Activated CD4-positive, alpha-beta T cell treated with anti-CD3 and anti-CD28 coated beads, Interleukin-2, amount 50 U/mL, for 48 hours (primary cell): ENCODE measurements around the gene LAMP5.

Source experiments
- DNase-seq, 2 experiments: peaks; one replicate each; pipeline ENCODE4 v3.0.0-alpha.2; 2020

The LAMP5 gene

DNA sequence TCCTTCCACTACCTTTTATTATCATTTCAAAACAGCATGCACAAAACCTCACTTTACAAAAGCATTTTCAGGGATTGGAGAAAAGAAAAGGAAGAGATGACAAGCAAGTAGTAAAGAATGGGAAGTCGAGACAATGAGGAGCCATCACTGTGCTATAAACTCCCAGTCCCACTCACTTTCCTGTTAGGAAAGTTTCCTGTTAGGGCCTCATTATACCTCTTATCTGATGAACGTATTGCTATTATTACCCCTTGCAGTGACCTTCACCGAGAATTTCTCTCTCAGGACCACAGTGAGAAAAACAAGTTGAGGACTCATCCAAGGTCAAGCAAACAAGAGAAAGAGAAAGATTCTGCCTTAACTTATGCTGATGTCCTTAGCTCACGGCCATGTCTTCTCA, 28.8 kb downstream of the LAMP5 start:
- DNase-seq = no peak

DNA sequence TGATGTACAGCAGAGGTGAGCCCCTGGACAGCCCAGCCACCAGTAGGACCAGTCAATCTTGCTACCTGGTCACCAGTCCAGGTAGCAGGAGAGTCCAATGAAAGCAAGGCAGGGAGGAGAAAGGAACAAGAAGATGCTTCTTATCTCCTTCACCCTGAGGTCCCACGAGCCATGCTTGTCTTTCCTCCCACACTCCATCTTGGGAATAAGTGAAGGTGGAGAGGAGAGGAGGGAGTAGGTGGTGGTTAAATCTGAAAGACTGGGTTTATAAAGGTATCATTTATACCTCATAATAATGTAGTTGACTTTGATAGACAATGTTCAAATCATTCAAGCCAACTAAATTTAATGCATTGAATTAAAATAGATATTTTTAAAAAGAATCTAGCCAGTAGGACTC, 35.9 kb downstream of the LAMP5 start:
- DNase-seq = no peak

DNA sequence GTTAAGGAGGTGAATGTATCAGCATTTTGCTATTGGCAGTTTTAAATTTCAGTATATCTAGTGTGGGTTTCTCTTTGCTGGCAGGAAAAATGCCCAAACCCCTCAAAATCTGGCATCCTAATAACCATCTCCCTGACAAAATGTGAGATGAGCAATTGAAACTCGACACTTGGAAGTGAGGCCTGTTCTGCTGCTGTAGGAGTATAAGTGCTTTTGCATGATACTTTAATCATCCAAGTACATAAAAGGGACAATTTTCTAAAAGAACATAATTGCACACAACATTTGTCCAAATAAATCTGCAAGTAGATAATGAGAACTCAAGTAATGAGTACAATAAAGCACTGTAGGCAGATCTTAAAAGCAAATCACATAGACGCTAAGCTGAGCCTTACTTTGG, 36.5 kb downstream of the LAMP5 start:
- DNase-seq = no peak

DNA sequence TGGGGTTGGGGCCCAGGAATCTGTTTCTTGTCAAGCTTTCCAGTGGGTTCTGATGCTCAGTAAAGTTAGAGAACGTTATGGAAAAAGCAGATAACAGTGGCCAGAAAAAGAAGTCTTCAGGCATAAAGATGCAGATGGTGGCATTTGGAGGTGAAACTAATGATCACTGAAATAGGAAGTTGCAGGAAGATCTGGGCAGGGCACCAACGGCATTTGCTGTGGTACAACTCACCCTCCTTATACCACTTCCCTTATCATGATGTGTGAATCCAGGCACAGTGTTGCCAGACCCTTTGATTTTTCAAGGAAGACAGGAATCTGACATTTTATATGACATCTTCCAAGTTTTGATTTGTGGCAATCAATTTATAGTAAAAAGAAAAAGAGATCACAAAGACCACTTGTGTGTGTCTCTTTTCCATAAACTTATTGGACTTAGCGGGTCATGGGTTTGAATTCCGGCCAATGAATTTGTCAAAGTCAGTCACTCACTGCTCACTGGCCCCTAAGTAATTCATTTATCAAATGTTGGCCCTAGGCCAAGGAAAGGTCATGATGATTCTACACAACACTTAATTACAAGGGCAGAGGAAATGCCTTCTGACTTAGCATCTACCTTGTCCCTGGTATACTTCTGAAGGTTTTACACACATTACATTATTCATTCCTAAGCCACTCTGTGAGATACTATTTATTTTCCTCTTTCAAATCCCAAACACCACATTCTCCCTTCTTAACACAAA, 37.6 kb downstream of the LAMP5 start:
- no peak for DNase-seq

DNA sequence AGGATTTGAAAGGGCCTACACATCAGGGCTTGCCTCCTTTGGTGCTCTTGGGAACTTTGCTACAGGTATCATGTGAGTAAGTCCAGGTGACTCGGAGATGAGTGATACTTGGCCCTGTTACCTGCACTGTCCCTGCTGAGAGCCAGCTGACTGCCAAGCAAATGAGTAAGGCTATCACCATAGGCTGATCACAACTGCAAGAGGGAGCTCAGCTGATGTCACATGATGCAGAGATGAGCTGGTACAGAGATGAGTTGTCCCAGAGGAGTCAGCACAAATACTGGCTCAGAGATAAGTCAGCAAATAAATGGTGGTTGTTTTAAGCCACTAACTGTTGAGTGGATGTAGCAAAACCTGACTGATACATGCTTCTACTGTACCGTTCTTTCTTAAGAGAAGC, 41.4 kb downstream of the LAMP5 start:
- DNase-seq = no peak

DNA sequence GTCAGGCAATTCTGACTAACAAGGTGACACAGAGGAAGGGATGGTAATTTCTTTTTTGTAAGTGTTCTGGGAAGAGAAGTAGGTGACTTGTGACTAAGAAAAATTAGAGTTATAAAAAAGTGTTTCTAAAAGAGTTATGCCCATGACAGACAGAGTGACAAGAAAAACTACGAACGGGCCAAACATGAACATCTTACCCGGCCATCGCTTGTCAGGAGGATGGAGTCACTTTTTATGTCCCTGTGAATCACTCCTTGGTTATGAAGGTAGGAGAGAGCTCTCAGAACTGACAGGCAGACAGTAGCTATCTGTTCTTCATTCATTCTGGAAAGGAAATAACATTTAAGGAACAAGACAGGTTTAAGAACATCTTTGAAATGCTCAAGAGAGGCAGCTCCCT, 43.0 kb downstream of the LAMP5 start:
- DNase-seq = no peak

DNA sequence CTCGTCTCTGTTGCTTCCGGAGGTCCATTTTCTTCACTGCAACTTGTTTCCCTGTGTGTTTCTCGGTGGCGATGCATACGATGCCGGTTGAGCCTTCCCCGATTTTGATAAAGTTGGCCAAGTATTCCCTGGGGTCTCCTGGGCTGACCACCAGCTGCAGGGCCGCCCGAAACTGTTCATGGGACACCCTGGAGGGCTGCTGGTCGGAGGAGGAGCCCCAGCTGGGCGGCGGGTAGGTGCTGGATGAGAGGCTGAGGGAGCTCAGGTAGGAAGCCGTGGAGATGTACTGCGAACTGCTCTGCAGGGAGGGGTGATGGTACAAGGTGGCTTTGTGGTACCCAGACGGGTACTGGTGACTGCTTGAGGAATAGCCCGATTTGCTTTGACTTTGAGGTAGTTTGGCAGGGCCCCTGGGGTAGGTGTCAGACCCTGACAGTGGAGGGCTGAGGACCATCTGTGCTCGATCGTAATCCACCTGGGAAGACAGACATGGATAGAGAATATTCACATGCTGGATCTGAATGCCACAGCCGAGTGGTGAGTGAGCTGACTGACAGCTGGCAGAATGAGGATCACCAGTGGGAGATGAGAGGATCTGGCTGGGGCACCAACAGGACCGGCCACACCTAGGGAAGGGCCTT, 51.6 kb downstream of the LAMP5 start:
- DNase-seq = no peak

DNA sequence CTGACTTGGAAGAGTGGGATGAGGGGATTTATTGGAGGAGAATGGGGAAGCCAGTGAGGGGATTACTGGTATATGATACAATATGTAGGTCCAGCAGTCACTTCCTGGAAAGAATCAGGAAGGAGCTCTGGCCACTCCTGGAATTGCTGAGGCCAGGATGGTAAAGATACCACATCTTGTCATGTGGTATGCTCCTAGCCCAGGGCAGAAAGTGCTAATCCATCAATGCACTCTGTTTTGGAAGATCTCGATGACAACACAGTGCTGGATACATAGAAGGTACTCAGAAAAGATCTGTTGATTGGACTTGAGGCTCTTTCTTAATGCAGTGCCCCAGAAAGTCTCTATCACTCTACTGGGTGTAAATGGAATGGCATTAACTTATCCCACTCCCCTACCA, 52.6 kb downstream of the LAMP5 start:
- no peak for DNase-seq

DNA sequence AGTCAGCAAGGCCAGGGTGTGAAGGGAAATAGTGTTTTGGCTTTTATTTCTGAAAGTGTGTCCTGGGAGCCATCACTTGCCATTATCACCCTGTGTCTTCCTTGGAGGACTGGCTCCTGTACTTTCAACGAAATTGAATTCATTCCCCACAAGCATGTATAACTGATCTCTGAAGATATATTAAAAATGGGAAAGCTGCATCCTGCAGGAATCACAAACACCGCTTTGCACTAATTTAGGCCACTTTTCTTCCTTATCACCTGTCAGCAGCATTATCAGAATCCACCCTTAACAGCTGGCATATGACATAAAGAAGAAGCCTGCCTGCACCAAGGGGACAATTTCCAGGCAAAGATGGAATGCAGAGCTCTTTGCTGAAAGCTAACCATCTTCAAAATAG, 56.2 kb downstream of the LAMP5 start:
- DNase-seq = no peak

DNA sequence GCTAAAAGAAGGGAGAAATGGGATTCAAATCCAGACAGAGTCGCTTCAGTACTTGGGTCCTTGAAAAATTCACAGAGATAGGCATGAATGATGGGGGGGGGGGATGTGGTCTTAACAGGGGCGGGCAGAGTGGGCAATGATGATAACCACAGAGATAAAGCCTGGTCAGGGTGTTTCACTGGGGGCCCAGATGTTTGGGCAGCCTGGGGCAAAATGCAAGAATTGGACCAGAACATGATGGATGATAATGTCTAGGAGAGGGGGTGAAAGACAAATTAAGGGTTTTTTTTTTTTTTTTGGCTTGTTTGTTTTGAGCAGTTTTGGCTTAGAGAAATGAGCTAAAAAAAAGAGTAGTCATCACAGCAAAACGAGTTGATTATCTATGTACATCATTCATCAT, 57.4 kb downstream of the LAMP5 start:
- no peak for DNase-seq

DNA sequence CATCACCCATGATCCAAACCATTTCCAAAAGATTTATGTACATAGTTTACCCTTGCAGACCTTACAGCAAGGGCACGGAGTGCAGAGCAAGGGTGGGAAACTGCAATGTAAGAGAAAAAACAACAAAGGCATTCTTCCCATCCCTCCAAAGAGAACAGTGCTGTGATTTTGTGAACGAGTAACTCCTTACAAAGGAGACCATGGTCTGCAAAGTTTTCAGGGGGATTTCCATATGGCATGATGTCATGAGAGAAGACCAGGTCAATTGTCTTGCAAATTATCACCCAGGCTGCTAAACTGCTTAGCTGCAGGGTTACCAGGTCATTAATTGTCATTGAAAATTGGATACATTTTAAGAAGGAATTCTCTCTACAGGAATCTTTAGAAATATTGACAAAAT, 58.3 kb downstream of the LAMP5 start:
- DNase-seq = no peak

DNA sequence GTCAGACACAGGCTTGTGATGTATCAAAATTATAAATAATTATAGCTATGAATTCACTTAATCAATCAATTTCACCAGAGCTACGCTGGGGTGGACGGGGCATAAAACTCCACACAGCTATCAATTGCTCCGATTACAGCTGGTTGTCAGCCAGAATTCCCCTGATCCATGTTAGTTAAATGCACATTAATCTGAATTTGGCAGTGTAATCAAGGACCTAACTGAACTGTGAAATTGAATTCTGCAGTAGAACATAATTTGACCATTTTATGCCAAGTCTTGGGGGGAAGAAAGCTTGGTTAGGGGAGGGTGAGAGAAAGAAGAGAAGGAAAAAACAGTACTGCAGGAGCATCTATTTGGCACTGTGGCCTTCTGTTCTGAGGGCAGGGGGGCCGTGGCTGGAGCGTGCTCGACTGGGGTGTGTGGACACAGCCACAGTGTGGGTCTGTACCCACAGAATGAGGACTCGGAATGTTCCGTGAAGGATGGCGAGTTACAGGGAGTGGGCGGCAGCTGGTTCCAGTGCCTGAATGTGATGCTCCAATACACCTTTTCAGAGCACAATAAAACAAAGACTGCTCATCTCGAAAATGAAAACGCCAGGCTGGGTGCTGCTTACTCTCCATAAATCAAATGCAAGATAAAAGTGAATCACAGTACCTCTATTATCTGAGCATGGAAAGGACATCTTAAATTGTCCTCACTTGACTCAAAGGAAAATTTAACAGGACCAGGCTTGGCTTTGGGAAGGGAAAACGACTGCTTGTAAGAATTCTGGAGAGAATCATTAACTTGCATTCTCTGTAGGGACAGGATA, 59.2 kb downstream of the LAMP5 start:
- no peak for DNase-seq

DNA sequence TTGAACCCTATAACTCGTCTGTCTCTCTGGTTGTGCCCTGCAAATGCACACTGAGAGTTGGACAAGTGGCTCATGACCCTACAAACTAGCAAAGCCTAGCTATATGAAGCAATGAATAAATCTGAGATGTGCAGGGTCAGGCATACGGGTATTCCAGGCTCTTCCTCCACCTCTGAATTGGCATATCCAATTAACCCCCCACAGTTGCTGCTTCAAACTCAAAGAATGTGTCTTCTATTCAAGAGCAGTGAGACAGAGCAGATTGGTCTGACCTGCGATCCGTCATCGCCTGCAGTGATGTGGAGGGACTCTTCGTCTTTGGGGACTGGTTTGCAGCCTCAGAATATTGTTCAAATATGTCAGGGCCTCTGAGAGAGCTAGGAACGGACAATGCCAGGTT, 59.8 kb downstream of the LAMP5 start:
- DNase-seq = no peak

DNA sequence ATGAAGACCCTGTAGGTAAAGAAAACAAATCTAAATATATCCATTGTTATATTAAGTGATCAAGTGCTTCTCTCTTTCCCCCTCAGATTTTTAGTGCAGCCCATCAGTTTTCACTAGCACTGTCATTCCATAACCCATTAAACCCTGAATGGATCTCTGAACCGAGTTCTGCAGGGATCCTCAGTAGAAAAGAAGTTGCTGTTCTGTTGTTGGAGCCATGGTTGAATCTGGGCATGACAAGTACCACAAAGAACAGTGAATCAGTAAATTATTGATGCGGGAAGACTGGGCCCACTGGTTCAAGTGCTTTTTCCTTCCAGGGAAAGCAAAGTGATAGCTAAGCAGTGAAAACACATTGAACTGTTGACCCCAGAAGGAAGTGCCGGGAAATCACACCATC, 60.4 kb downstream of the LAMP5 start:
- DNase-seq = no peak

DNA sequence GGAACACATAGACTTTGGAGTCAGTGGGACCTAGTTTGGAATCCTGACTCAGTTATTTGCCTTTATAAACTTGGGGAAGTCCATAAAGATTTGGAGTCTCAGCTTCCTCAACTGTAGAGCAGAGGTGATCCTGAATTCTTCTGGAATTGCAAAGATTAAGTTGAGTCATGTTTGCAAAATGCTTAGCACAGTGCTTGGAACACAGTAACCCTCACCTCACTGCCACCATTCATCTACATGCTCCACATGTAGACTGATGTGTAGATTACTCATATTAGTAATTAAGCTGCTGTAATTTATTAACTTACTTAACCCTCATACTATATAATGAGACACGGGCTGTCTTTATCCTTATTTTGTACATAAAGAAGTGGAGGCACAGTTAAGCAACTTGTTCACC, 61.4 kb downstream of the LAMP5 start:
- DNase-seq = no peak

DNA sequence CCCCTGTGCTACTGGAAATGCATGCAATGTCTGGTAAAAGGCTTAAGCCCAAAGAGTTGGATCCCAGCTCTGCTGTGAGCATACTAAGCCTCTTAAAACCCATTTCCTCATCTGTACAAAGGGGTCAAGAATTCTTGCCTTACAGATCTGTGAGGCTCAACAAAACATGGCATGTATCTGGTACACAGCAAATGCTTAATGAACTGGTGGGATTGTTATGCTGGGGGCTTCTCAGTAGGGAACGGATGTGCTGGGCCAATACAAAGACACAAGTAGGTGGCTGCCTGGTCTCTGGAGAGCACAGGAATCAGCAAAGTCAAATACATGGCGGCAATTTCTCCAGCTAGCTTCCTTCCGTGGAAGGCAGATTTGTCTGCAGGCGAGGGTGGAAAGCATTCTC, 62.3 kb downstream of the LAMP5 start:
- no peak for DNase-seq

DNA sequence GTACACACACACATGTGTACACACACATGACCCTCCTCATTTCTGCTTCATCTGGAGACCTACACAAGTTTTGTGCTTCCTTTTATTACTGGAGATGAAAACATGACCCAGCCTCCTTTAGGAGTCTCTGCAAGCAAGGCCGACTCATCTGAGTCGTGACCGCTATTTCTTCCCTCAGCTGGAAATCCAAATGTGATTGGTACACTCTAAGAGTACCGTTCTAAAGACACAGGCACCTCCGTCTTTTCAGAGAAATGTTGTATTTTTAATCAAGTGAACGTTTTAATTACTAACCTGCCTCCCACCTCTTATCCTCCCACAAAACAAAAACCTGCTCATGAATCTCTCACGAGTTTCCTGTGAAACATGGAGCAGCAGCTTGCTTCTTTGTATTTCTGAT, 63.0 kb downstream of the LAMP5 start:
- DNase-seq = no peak

DNA sequence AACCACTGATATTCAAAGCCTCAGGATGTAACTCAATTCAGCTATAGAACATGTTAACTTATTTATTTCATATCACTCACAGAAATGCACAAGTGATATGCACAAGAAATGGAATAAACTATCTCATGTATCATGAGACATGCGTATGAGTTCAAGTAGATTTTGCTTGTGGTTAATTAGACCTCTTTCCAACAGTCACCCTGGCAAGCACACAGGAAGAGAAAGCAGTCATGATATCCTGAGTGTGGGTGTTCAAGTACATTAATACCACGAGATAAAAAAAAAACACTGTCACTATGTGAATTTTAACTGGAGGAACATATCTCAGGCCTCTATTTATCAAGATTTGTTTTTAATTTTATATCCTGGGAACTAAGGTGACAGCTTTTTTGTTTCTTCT, 64.2 kb downstream of the LAMP5 start:
- no peak for DNase-seq
